Stimulated activated CD8-positive, alpha-beta memory T cell treated with anti-CD3 and anti-CD28 coated beads, Interleukin-7, amount 100 ng/mL, for 24 hours (primary cell): ENCODE measurements around the gene VN1R5.

ENCODE experiments used
- DNase-seq: peaks from one replicate; pipeline ENCODE4 v3.0.0-alpha.2; 2020; ENCODE audit warnings: low read depth

The VN1R5 gene

GRCh38 chr1:247300491-247301175 is 44.8 kb downstream of the VN1R5 start:
- no peak for DNase-seq

GRCh38 chr1:247301176-247301540 is 45.3 kb downstream of the VN1R5 start:
- DNase-seq: no peak

GRCh38 chr1:247303216-247303615 is 47.3 kb downstream of the VN1R5 start:
- no peak for DNase-seq

GRCh38 chr1:247304031-247304430 is 48.2 kb downstream of the VN1R5 start:
- no peak for DNase-seq
